Natural killer cell (primary cell): ENCODE results near the gene TFAP2A. TPM values are rescaled to one million over a fixed set of nuclear protein-coding genes. Genes with fewer than 3 reads are reported as not detected.

ENCODE experiments used
- ATAC-seq, 3 donors: fragments of 150-1000 bp in 2 of 3; fragments of 200-7000 bp in 1 of 3; cut with Tn5 transposase; 1 replicate in 1 of 3; 2 replicates in 2 of 3; pipeline ENCODE4 v1.10.0; 2021; ENCODE audit warnings: mild to moderate bottlenecking in 2 of 3, moderate library complexity in 2 of 3
- DNase-seq, 2 donors: peaks; one replicate each; pipeline versions ENCODE4 v3.0.0 to v3.0.0-alpha.2; 2013 to 2021; ENCODE audit warnings: mixed read lengths in 1 of 2
- H3K27ac ChIP-seq: one replicate; pipeline ENCODE4 v1.5.1; 2013; ENCODE audit warnings: mild to moderate bottlenecking, low read length
- H3K27me3 ChIP-seq: one replicate; pipeline ENCODE4 v1.6.1; 2013; ENCODE audit warnings: low read length; ENCODE audit not compliant: control insufficient read depth, insufficient read depth
- H3K36me3 ChIP-seq: one replicate; pipeline ENCODE4 v1.6.1; 2013; ENCODE audit warnings: low read length; ENCODE audit not compliant: control insufficient read depth, insufficient read depth
- H3K4me1 ChIP-seq: one replicate; pipeline ENCODE4 v1.6.1; 2013; ENCODE audit warnings: low read length; ENCODE audit not compliant: control insufficient read depth, insufficient read depth
- H3K4me3 ChIP-seq: one replicate; pipeline ENCODE4 v1.5.1; 2013; ENCODE audit warnings: low read length
- H3K9me3 ChIP-seq: one replicate; pipeline ENCODE4 v1.6.1; 2013; ENCODE audit warnings: low read length; ENCODE audit not compliant: control insufficient read depth, insufficient read depth
- H3K27ac Mint-ChIP-seq, 2 donors: one replicate each; pipeline ENCODE4 v1.8.0; 2022; ENCODE audit warnings: mild to moderate bottlenecking in 2 of 2, mixed read lengths in 2 of 2, moderate library complexity in 1 of 2
- H3K27me3 Mint-ChIP-seq, 2 donors: one replicate each; pipeline ENCODE4 v1.8.0; 2022; ENCODE audit warnings: low read depth in 2 of 2, mixed read lengths in 2 of 2
- H3K36me3 Mint-ChIP-seq: one replicate; pipeline ENCODE4 v1.8.0; 2022; ENCODE audit warnings: mixed read lengths
- H3K4me1 Mint-ChIP-seq, 2 donors: one replicate each; pipeline ENCODE4 v1.8.0; 2022; ENCODE audit warnings: mixed read lengths in 2 of 2
- H3K4me3 Mint-ChIP-seq: one replicate; pipeline ENCODE4 v1.8.0; 2022; ENCODE audit warnings: mild to moderate bottlenecking, moderate library complexity, mixed read lengths
- H3K9me3 Mint-ChIP-seq, 2 donors: one replicate each; pipeline ENCODE4 v1.8.0; 2022; ENCODE audit warnings: mixed read lengths in 2 of 2
- WGBS: methylation state at CpG from one replicate; pipeline ENCODE4 v1.1.7; 2013; ENCODE audit warnings: missing lambda C conversion rate; ENCODE audit not compliant: insufficient coverage; 5-methylcytosine and 5-hydroxymethylcytosine counted together
- intact Hi-C: fragments of 100-400 bp; cut with micrococcal nuclease; formaldehyde crosslinking; loops from one replicate; pipeline ENCODE4 v1.14.2; 2022
- total RNA-seq, 4 donors: library from RNA; stranded (reverse); fragments of 120-200 nt in 1 of 4; gene quantifications; one replicate each; pipeline versions ENCODE4 v1.2.3 to v1.2.4, GENCODE V29; 2013 to 2022
- TF ChIP-seq, protein P1 (sequence below): fragments of 200-600 bp; IDR thresholded peaks from one replicate; pipeline ENCODE4 v1.8.0; 2022; ENCODE audit warnings: antibody characterized with exemption

TFAP2A gene
- total RNA-seq, 3 donors from 2014 or later (not counting 1 experiment from before 2014, with no cell fraction given): not detected

DNA sequence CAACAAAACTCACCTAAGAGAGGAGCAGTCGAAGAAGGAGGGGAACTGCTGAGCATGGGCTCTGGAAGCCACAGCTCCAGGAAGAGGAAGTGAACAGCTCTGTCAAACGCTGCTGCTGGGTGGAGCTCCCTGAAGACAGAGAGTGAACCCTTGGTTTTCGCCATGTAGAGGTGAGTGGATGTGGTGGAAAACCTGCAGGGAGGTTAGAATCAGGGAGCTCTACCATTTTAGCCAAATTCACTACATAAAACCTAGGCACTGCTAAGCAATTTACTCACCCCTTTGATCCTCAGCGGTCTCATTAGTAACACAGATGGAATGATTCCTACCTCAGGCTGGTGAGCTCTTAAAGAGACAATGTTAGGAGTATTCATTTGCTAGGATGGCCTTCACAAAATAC lies 19.4 kb upstream of the TFAP2A start:
- no peak overlapping the region for H3K4me3 Mint-ChIP-seq

DNA sequence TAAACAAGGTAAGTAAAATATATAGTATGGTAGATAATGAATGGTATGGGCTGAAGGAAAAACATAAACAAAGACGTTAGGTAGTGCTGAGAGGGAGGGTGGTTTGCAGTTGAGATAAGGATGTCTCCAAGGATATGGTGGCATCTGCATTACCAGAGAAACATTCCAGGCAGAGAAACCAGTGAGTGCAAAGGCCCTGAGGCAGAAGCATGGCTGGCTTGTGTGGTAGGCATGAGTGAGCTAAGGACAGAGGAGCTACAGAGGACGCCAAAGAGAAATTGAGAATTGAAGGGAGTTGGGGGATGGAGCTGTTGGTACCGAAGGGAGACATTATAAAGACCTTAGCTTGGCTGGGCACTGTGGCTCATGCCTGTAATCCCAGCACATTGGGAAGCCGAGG lies 18.4 kb upstream of the TFAP2A start:
- DNase-seq (no peak), ATAC-seq (no peak)
- H3K4me1 Mint-ChIP-seq: no peaks in the 10 kb centered on the region
- 85% methylated on average over 4 of the region's 4 CpGs for WGBS
- TF ChIP-seq, protein P1, sequence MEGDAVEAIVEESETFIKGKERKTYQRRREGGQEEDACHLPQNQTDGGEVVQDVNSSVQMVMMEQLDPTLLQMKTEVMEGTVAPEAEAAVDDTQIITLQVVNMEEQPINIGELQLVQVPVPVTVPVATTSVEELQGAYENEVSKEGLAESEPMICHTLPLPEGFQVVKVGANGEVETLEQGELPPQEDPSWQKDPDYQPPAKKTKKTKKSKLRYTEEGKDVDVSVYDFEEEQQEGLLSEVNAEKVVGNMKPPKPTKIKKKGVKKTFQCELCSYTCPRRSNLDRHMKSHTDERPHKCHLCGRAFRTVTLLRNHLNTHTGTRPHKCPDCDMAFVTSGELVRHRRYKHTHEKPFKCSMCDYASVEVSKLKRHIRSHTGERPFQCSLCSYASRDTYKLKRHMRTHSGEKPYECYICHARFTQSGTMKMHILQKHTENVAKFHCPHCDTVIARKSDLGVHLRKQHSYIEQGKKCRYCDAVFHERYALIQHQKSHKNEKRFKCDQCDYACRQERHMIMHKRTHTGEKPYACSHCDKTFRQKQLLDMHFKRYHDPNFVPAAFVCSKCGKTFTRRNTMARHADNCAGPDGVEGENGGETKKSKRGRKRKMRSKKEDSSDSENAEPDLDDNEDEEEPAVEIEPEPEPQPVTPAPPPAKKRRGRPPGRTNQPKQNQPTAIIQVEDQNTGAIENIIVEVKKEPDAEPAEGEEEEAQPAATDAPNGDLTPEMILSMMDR: no peak
- H3K9me3 Mint-ChIP-seq: no peaks in the 10 kb centered on the region
- H3K4me3 ChIP-seq: no peak overlapping the region
- H3K27me3 Mint-ChIP-seq: peaks cover 14 to 19% of the 10 kb centered on the region in 2 donors
- no peak overlapping the region for H3K27ac ChIP-seq
- H3K9me3 ChIP-seq: no peaks in the 10 kb centered on the region
- H3K27me3 ChIP-seq: peaks cover 4% of the 10 kb centered on the region
- intact Hi-C loops: loop anchor here (5.0 kb wide), 1 partner anchor 1451 kb away; no protein-coding TSS in a partner anchor
- H3K36me3 Mint-ChIP-seq: no peaks in the 10 kb centered on the region
- no peak overlapping the region for H3K4me3 Mint-ChIP-seq
- no peaks in the 10 kb centered on the region for H3K4me1 ChIP-seq
- no peak overlapping the region for H3K27ac Mint-ChIP-seq
- no peaks in the 10 kb centered on the region for H3K36me3 ChIP-seq

More for the DNA sequence above, 19.4 kb upstream of the TFAP2A start:
- no peak overlapping the region for H3K27ac Mint-ChIP-seq
- intact Hi-C loops: loop anchor here (5.0 kb wide), 1 partner anchor 1452 kb away; no protein-coding TSS in a partner anchor
- H3K9me3 ChIP-seq: no peaks in the 10 kb centered on the region
- H3K4me1 Mint-ChIP-seq: no peaks in the 10 kb centered on the region
- H3K4me3 ChIP-seq: no peak overlapping the region
- DNase-seq (no peak), ATAC-seq (no peak)
- TF ChIP-seq, protein P1: no peak
- peaks cover 5 to 19% of the 10 kb centered on the region in 2 donors for H3K27me3 Mint-ChIP-seq
- H3K9me3 Mint-ChIP-seq: no peaks in the 10 kb centered on the region
- H3K27me3 ChIP-seq: no peaks in the 10 kb centered on the region
- no peaks in the 10 kb centered on the region for H3K36me3 Mint-ChIP-seq
- no peaks in the 10 kb centered on the region for H3K36me3 ChIP-seq
- WGBS: 38% methylated on average over 4 of the region's 4 CpGs
- no peaks in the 10 kb centered on the region for H3K4me1 ChIP-seq
- H3K27ac ChIP-seq: no peak overlapping the region

DNA sequence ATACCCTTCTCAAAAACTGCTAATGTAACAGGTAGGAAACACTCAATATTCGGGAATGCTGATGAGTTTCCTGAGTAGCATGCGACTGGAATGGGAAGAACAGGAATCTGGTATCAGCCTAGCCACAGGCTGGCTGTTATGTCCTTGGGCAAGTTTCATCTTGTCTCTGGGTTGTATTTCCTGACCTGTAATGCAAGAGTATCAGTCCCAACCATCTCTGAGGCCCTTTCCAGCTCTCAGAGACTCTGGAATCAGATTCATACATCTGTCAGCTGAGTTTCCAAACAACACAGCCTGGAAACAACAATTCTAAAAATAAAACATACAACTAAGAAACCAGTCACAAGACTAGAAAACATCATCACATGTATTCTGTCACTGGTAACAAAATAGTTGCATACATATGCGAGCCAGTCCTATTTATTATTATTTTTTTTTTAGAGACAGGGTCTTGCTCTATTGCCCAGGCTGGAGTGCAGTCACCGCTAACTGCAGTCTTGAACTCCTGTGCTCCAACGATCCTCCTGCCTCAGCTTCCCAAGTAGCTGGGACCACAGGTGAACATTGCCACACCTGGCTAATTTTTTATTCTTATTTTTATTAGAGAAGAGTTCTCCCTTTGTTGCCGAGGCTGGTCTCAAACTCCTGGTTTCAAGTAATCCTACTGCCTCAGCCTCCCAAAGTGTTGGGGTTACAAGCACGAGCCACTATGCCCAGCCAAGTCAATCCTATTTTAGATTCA lies 16.7 kb upstream of the TFAP2A start:
- intact Hi-C loops: loop anchor here (5.0 kb wide), 1 partner anchor 1449 kb away; no protein-coding TSS in a partner anchor
- 81% methylated on average over 7 of the region's 7 CpGs for WGBS
- Mint-ChIP-seq H3K36me3 (no peaks in the 10 kb centered on the region), H3K4me1 (peaks cover 0 to 2% of the 10 kb centered on the region in 2 donors), H3K4me3 (no peak overlapping the region), H3K27me3 (peaks cover 23 to 25% of the 10 kb centered on the region in 2 donors), H3K9me3 (no peaks in the 10 kb centered on the region), H3K27ac (no peak overlapping the region)
- Histone ChIP-seq H3K27me3 (peaks cover 10% of the 10 kb centered on the region), H3K36me3 (no peaks in the 10 kb centered on the region), H3K4me3 (no peak overlapping the region), H3K27ac (no peak overlapping the region), H3K4me1 (peaks cover 2% of the 10 kb centered on the region), H3K9me3 (no peaks in the 10 kb centered on the region)
- ATAC-seq (no peak), DNase-seq (no peak)
- TF ChIP-seq, protein P1: no peak
